Measurements from ENCODE around the gene METAP1D.
A peak's percentile ranks its signal among the peaks of the same experiment; 100 is the strongest.

METAP1D gene

DNA sequence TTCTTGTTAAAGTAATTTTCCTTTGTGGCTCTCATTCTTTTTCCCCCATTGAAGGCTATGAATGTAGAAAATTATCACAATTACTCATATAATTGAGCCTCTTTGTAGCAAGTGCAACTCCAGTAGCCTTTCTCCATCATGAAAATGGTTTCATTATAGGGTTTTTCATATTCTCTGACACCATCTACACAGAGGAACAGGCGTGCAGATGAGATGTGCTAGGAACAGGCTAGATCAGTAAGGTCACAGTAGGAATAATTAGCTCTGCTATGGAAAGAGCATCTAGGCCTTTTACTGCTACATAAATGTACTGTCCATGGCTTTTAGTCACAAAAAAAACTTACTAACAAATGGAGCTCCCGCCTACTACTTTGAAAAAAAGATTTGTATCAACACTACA, 73.0 kb downstream of the METAP1D start:
- H3K27ac ChIP-seq = no peak overlapping the region
- no peak overlapping the region for H3K4me3 ChIP-seq

DNA sequence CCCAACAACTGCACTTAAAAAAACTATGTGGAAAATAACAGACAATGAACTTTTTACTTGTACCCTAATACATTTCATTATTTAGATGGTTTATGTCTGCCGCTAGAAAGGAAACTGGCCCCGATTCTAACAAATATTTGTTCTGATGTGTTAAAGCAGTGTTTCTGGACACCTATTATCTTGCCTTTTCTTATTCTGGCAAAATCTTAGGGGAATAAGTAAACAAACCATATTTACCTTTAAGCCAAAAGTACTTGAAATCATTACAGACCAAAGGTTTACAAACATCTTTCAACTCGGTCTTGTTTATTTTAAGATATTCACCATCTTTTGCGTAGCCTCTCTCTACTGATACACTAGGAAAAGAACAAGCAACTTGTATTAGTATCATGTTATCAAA, 73.8 kb downstream of the METAP1D start:
- Histone ChIP-seq H3K27ac (no peak overlapping the region), H3K4me3 (no peak overlapping the region)

DNA sequence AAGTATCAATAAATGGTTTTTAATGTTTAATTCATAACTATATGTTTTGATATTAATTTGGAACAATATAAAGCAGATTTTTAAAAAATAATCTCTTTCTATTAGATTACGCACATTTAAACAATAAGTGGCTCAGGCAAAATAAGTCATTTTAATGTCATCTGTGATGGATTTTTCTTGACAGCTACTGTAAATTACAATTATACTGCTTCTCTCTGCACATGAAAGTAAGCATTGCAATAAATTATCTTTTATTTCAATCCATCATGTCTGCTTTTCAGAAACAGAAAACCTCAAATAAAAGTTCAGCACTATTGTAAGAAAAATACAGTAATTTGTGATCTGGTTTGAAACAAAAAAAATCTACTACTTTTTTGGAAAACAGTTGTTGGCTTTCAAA, 74.5 kb downstream of the METAP1D start:
- Histone ChIP-seq H3K4me3 (no peak overlapping the region), H3K27ac (no peak overlapping the region)

DNA sequence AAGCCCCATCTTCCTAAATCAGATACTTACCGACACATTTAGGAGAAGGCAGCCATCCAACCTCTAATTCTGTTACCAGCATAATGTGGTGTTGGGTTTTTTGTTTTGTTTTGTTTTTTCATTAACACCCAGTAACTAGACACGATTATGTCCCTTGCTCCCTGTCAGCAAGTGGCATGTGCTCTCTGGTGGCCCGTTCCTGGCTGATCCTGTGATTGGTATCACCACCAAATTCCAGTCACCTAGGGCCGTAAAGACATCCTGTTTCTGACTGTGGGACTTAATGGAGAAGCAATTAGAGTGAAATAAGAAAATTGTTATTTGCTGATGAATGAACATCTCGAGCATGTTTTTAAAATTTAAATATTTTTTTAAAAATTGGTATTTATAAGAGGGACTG, 79.7 kb downstream of the METAP1D start:
- H3K4me3 ChIP-seq = no peak overlapping the region
- H3K27ac ChIP-seq = no peak overlapping the region

DNA sequence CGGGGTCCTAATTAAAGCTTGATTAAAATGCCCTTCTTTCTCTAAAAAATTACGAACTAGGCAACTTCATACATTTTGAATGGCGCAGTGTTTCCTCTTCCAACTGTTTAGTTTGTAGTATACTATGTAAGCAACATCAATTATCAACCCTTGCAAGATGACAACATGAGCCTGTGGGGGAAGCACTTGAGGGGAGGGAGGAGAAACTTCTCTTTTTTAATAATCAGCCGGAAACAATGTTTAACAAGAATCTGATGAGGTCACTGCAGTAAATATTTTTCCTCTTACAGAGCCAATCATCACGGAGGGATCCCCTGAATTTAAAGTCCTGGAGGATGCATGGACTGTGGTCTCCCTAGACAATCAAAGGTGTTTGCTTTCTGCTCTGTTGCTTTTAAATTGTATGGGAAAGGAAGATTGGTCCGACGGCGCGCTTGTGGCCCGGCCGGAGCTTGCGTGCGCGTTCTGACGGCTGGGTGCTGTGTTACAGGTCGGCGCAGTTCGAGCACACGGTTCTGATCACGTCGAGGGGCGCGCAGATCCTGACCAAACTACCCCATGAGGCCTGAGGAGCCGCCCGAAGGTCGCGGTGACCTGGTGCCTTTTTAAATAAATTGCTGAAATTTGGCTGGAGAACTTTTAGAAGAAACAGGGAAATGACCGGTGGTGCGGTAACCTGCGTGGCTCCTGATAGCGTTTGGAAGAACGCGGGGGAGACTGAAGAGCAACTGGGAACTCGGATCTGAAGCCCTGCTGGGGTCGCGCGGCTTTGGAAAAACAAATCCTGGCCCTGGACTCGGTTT, 80.3 kb downstream of the METAP1D start:
- Histone ChIP-seq H3K27ac (no peak overlapping the region), H3K4me3 (no peak overlapping the region)

DNA sequence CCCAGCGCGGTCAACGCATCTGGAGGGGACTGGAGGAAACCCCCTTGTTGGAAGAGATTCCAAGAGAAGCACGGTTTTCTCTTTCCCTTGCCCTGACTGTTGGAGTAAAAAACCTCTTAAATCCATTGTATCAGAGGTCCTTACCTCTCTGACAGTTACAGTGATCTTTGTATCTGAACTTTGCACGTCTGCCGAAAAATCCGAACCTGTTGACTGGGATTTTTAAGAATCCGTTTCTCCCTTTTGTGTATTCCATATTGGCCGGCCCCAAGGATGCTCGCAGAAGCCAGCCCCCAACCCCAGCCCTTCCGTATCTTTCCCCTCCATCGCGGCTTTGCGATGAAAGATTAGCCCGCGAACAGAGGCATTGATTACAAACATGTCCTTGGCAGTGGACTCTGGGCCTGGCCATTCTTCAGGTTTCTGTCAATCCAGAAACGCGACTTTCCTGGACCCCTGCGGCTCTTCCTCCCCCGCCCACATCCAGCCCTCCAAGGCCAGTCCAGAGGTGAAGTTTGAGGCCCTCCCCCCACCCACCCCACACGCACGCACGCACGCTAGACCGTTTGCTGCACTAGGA, 81.0 kb downstream of the METAP1D start:
- Histone ChIP-seq H3K27ac (no peak overlapping the region), H3K4me3 (no peak overlapping the region)

DNA sequence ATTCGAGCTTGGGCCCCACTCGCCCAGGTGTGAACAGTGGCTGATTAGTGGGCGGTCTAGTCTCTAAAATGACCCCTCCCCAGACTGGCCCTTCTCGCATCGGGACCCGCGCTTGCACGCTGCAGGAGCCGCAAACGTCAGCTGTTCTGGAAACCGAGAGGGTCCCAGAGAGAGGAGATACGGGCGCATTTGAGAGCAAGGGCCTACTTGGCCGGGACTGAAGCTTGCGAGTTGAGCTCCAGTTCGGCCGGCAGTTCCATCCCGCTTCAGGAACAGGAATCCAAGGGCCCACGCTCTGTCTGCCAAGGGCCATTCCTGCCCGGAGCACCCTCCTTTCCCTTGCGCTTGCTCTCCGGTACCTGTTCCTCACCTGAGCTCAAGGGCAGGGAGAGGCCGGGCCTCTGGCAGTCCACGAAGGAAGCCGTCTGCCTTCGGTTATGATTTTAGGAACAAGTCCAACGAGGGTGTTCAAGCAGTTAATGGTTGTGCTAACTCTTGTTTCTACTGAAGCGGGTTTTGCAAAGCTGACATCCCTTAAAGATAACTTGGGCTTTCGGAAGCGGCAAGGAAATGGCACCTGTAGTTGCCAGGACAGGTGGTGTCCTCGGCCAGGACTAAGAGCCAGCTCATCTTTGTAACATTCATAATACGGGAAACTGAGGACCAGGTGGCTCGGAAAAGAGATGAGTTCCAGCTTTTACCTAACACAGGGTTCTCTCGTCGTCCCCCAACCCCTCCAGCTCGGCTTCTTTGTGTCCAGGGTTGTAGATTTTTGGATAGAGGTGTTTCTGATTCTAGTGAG, 81.7 kb downstream of the METAP1D start:
- H3K27ac ChIP-seq = no peak overlapping the region
- H3K4me3 ChIP-seq = no peak overlapping the region

DNA sequence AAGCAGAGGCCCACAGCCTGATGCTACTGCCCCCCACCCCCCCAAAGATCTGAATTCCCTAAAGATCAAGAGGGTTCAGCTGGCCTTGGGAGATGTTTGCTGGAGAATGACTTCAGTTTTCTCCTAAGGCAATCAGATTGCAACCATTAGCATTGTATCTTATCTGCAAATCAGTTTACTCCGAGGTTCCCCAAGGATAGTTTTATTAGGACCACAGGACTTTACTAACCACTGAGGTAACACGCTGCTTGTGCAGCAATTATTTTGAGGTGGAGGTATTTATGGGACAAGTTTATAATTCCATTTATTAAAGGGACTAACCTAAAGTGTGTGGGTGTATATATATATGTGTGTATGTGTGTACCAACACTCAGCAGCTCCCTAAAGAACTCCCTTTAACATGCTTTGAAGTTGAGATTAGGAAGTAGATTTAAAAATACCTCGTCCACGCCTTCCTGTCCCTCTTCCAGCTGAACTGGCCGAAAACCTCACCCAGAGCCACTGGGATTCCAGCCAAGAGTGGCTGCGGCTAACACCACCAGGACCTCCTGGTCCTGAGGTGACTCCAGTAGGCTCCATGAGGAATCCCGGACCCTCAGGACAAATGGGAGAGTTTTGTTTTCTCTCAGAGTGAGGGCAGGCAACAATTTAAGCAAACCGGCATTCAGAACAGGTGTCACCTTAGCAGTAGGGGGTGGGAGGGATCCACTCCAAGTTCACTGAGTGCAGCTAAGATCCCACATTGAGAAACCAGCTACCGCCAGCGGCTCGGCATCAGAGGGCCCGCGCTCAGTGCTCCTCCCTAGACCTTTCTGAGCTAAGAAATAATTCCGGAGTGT, 82.6 kb downstream of the METAP1D start:
- no peak overlapping the region for H3K4me3 ChIP-seq
- H3K27ac ChIP-seq = no peak overlapping the region

DNA sequence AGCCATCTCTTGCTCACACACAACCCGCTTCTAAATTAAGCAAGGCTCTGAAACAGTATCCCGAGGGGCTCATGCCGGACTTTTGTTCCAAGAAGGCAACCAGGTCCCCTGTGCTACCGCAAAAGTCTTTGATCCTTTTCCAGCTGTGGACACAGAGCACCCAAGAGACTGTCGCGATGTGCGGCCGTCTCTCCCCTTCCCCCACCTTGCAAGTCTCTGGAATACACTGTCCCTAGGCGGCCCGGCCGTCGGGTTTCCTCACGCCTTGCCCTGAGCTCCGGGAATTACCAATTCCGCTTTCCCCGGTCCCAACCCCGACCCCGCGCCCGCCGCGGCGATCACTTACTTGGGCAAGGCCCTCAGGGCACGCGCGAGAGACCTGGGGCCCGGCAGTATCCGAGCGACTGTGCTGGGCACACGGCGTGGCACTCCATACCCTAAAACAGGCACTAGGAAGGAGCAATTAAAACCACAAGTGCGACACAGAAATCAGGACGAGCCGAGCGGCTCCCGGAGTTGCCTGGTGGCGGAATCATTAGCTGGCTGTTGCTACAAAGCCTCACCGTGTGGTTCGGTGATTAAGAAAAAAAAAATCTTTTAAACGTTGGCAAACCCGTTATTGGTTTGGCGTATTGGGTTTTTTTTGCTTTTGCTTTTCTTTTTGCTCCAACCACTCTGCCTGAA, 83.3 kb downstream of the METAP1D start:
- H3K27ac ChIP-seq = no peak overlapping the region
- peak overlapping the region in 3 of 7 experiments; percentile 5 to 7 (median 7) for H3K4me3 ChIP-seq

DNA sequence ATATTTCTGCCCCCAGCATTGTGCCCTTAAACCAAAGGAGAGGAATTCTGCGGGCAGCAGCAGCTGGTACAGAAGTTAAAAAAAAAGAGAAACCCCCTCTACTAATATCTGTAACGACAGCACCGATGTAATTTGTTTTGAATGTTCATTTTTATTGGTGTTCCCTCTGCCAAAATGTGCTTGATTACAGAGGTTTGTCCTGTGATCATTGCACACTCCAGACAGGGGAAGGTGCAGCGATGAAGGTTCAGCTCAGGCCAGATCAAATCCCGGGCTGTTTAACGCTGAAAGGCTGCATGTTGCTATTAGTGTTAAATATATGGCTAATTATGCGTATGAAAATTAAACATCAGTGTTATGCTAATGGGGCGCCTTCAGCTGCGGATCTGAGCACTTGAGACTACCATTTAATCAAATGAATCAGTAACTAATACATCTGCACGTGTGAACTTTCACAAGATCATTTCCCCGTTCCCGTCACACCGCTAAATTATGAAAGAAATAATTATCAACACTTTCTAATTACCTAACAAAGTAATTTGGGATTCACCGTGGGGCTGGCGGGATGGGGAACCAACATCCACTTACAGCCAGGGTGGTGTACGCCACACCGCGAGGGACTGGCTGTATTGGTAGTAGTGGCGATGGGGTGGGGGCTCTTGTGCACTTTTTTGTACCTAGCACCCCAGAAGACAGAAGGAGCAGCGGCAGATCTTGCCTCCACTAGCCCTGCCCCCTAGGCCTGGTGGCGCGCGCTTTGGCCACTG, 84.1 kb downstream of the METAP1D start:
- peak overlapping the region in 5 of 7 experiments; percentile 7 to 49 (median 44) for H3K4me3 ChIP-seq
- no peak overlapping the region for H3K27ac ChIP-seq

DNA sequence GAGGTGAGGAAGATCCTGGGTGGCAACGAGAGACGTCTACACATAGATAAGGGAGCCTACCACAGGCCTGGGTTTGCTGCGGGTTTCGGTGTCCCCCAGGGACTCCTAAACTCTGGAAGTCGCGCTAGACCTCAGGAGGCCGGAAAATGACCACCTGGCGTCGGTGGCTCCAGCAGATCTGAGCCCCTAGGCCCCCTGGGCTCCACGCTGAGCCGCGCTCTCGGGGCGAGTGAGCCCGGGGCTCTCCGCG, 84.6 kb downstream of the METAP1D start:
- H3K4me3 ChIP-seq = peak overlapping the region; percentile 29 to 49 (median 44)
- H3K27ac ChIP-seq = peak overlapping the region in 2 of 21 experiments; percentile 35 to 68

DNA sequence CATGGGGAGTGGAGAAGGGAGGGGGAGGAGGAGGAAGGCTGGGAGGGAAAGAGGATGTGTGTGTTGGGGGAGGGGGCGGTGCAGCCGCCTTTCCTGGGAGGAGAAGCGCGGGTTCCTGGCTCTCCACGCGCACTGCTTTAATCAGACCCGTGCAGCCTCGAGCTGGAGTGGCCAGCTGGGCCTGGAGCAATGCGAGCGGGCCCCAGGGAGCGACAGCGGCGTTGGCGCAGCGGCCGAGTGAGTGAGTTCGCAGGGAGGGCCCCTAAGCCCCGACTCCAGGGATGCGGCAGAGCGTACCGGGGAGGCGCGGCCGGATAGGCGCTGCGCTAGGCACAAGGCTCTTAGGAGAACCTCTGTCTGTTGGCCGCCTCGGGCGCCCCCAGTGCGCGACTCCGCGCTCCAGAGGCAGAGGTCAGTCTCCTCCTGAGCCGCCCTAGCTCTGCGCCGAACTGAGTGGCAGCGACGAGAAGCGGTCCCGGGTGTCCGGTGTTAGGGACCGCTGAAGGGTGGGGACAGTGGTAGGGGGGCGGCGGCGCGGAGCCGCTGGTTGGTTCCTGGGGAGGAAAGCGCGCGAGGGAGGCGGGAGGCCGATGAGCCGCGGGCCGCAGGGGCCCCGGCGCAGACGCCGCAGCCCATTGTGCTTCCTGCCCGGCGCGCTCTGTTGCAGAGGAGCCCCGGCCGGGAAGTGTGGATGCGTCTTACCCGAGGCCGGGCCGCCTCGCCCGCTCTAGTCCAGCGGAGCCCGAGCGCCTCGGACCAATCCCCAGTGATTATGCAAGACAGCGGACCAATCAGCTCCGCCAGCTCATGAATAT, 85.1 kb downstream of the METAP1D start:
- Histone ChIP-seq H3K27ac (peak overlapping the region in 6 of 21 experiments; percentile 13 to 68 (median 58)), H3K4me3 (peak overlapping the region; percentile 29 to 49 (median 44))

DNA sequence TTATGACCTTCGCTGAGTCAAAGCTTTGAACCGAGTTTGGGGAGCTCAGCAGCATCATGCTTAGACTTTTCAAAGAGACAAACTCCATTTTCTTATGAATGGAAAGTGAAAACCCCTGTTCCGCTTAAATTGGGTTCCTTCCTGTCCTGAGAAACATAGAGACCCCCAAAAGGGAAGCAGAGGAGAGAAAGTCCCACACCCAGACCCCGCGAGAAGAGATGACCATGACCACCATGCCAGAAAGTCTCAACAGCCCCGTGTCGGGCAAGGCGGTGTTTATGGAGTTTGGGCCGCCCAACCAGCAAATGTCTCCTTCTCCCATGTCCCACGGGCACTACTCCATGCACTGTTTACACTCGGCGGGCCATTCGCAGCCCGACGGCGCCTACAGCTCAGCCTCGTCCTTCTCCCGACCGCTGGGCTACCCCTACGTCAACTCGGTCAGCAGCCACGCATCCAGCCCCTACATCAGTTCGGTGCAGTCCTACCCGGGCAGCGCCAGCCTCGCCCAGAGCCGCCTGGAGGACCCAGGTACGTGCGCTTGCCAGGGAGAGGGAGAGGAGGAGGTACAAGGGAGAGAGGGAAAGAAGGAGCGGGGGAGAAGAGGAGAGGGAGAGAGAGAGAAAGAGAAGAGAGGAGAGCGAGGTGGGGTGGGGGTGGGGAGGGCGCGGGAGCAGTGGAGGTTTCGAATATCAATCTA, 85.9 kb downstream of the METAP1D start, which contains the start of gene DLX1:
TSS of gene DLX1 (plus strand) at position 48 of the 700 bp plus-strand sequence. CDS start at position 219, 171 bp downstream.
- H3K4me3 ChIP-seq = peak within 1 kb of the TSS; percentile 29 to 49 (median 44)
- H3K27ac ChIP-seq = peak within 1 kb of the TSS in 8 of 21 experiments; percentile 16 to 73 (median 58)

DNA sequence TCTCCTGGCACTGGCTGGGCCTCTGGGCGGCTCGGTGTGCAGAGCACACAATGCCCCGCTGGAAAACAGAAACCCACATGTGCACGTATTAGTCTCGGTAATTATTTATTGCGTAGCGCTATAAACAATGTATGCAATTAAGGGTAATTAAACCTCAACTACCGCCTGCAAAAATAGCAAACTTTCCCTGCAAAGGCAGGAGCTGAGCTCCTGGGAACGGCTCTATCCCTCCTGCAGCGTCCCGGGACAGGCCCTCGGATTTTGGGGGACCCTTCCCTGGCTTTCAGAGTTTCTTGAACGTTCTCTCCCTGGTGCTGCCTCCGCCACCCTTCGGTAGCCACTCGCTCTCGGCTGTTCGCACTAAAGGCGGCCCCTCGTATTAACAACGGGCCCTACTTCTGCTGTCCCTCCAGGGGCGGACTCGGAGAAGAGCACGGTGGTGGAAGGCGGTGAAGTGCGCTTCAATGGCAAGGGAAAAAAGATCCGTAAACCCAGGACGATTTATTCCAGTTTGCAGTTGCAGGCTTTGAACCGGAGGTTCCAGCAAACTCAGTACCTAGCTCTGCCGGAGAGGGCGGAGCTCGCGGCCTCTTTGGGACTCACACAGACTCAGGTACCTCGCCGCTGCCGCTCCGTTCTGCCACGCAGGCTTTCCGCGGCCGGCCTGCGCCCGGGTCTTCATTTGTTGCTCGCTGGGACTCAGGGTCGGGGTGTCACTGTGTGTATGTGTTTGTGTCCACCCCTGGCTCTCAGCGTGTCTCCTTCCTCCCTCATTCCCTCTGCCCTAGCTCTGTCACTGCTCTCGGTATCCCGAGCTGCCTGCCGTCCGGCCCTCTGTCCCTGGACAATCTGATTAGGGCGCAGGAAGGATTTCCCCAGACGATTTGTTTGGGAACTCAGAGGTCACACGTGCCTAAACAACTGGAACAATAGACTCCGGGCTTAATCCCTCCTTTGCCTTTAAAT, 86.8 kb downstream of the METAP1D start:
- H3K27ac ChIP-seq = peak overlapping the region in 3 of 21 experiments; percentile 15 to 73 (median 58)
- peak overlapping the region; percentile 1 to 49 (median 44) for H3K4me3 ChIP-seq

DNA sequence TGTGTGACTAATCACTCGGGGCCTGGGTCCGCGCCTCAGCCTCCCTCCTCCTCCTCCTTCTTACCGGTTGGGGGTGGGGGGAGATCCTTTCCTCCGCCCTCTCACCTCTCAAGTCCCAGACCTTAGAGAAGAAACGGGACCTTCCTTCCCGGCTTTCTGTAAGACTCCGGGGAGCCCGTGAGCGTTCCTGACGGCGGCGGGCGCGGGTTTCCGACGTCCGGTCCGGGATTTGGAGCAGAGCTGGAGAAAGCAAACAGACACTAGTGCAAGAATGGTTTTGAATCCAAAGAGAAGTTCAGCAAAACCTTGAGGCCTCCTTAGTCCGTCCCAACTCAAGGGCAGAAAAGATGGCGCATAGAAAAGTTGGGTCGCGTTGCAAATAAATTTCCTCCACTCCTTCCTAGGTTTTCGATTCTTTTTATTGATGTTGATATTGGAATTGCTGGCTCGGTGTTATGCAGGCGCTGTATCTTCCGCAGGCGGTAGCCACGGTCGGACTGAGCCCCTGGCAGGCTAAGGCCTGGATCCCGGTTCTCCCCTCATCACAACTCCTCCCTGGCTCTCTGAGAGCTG, 87.5 kb downstream of the METAP1D start:
- Histone ChIP-seq H3K4me3 (peak overlapping the region in 4 of 7 experiments; percentile 1 to 48 (median 44)), H3K27ac (peak overlapping the region in 2 of 21 experiments; percentile 34 to 73)

Measured in skin epidermis (tissue), 12 donors.